HEK293 (cell line): ENCODE data around the gene DMKN.
A peak's percentile ranks its signal among the peaks of the same experiment; 100 is the strongest.

ENCODE experiments used
- BCL11A ChIP-seq: fragments of 450-650 bp; formaldehyde crosslinking; IDR thresholded peaks from 2 replicates; pipeline ENCODE4 v1.5.1; 2016; ENCODE audit warnings: low read depth, missing biosample characterization, missing genetic modification characterization
- CTCF ChIP-seq: fragments of 450-650 bp; formaldehyde crosslinking; IDR thresholded peaks from 2 replicates; pipeline ENCODE4 v1.5.1; 2016; ENCODE audit warnings: missing biosample characterization, missing genetic modification characterization
- GLIS2 ChIP-seq: fragments of 450-650 bp; formaldehyde crosslinking; IDR thresholded peaks from 2 replicates; pipeline ENCODE4 v1.5.1; 2016; ENCODE audit warnings: missing biosample characterization, missing genetic modification characterization
- HIC1 ChIP-seq: fragments of 450-650 bp; formaldehyde crosslinking; IDR thresholded peaks from 2 replicates; pipeline ENCODE4 v1.5.1; 2016; ENCODE audit warnings: missing biosample characterization, missing genetic modification characterization
- IKZF3 ChIP-seq: fragments of 450-650 bp; IDR thresholded peaks from 2 replicates; pipeline ENCODE4 v1.5.0; 2018; ENCODE audit warnings: missing biosample characterization, mild to moderate bottlenecking, missing genetic modification characterization, moderate library complexity
- KLF1 ChIP-seq: fragments of 450-650 bp; formaldehyde crosslinking; IDR thresholded peaks from 2 replicates; pipeline ENCODE4 v1.5.1; 2016; ENCODE audit warnings: missing biosample characterization, missing genetic modification characterization
- KLF7 ChIP-seq: fragments of 450-650 bp; formaldehyde crosslinking; IDR thresholded peaks from 2 replicates; pipeline ENCODE4 v1.5.1; 2016; ENCODE audit warnings: missing biosample characterization, missing genetic modification characterization, borderline replicate concordance
- KLF8 ChIP-seq: fragments of 450-650 bp; formaldehyde crosslinking; IDR thresholded peaks from 2 replicates; pipeline ENCODE4 v1.5.1; 2016; ENCODE audit warnings: missing biosample characterization, missing genetic modification characterization
- KLF9 ChIP-seq: fragments of 450-650 bp; formaldehyde crosslinking; IDR thresholded peaks from 2 replicates; pipeline ENCODE4 v1.5.1; 2016; ENCODE audit warnings: missing biosample characterization, missing genetic modification characterization, low read depth
- SP3 ChIP-seq: fragments of 450-650 bp; formaldehyde crosslinking; IDR thresholded peaks from 2 replicates; pipeline ENCODE4 v1.5.1; 2016; ENCODE audit warnings: missing biosample characterization, missing genetic modification characterization
- SP7 ChIP-seq: fragments of 450-650 bp; formaldehyde crosslinking; IDR thresholded peaks from 2 replicates; pipeline ENCODE4 v1.5.1; 2016; ENCODE audit warnings: missing biosample characterization, missing genetic modification characterization
- TRIM28 ChIP-seq: IDR thresholded peaks from 2 replicates; pipeline ENCODE4 v1.6.1; 2011; ENCODE audit warnings: low read length, control low read depth, borderline replicate concordance
- WT1 ChIP-seq: fragments of 450-650 bp; formaldehyde crosslinking; IDR thresholded peaks from 2 replicates; pipeline ENCODE4 v1.5.1; 2016; ENCODE audit warnings: missing biosample characterization, missing genetic modification characterization
- ZBTB17 ChIP-seq: fragments of 450-650 bp; formaldehyde crosslinking; IDR thresholded peaks from 2 replicates; pipeline ENCODE4 v1.5.1; 2016; ENCODE audit warnings: missing biosample characterization, missing genetic modification characterization
- ZBTB48 ChIP-seq: fragments of 450-650 bp; formaldehyde crosslinking; IDR thresholded peaks from 2 replicates; pipeline ENCODE4 v1.5.1; 2016; ENCODE audit warnings: missing biosample characterization, missing genetic modification characterization
- ZFP37 ChIP-seq: fragments of 450-650 bp; formaldehyde crosslinking; IDR thresholded peaks from 2 replicates; pipeline ENCODE4 v1.5.1; 2016; ENCODE audit warnings: missing biosample characterization, missing genetic modification characterization
- ZNF16 ChIP-seq: fragments of 450-650 bp; formaldehyde crosslinking; IDR thresholded peaks from 2 replicates; pipeline ENCODE4 v1.5.1; 2016; ENCODE audit warnings: low read depth, missing biosample characterization, missing genetic modification characterization
- ZNF169 ChIP-seq: fragments of 450-650 bp; formaldehyde crosslinking; IDR thresholded peaks from 2 replicates; pipeline ENCODE4 v1.5.1; 2016; ENCODE audit warnings: missing biosample characterization, missing genetic modification characterization
- ZNF19 ChIP-seq: fragments of 450-650 bp; formaldehyde crosslinking; IDR thresholded peaks from 2 replicates; pipeline ENCODE4; 2016; ENCODE audit warnings: missing biosample characterization, missing genetic modification characterization, low read depth
- ZNF239 ChIP-seq: fragments of 450-650 bp; formaldehyde crosslinking; IDR thresholded peaks from 2 replicates; pipeline ENCODE4 v1.5.1; 2016; ENCODE audit warnings: missing biosample characterization, missing genetic modification characterization
- ZNF248 ChIP-seq: fragments of 450-650 bp; formaldehyde crosslinking; IDR thresholded peaks from 2 replicates; pipeline ENCODE4 v1.5.1; 2017; ENCODE audit warnings: missing biosample characterization, missing genetic modification characterization
- ZNF266 ChIP-seq: fragments of 450-650 bp; formaldehyde crosslinking; IDR thresholded peaks from 2 replicates; pipeline ENCODE4 v1.5.1; 2016; ENCODE audit warnings: missing biosample characterization, missing genetic modification characterization, low read depth
- ZNF335 ChIP-seq: fragments of 450-650 bp; formaldehyde crosslinking; conservative IDR thresholded peaks from 2 replicates; pipeline ENCODE4 v1.5.1; 2016; ENCODE audit warnings: missing biosample characterization, missing genetic modification characterization
- ZNF37A ChIP-seq: fragments of 450-650 bp; IDR thresholded peaks from 2 replicates; pipeline ENCODE4 v1.5.1; 2018; ENCODE audit warnings: missing biosample characterization, missing genetic modification characterization
- ZNF433 ChIP-seq: fragments of 450-650 bp; formaldehyde crosslinking; IDR thresholded peaks from 2 replicates; pipeline ENCODE4 v1.5.1; 2016; ENCODE audit warnings: missing biosample characterization, missing genetic modification characterization, low read depth
- ZNF48 ChIP-seq: fragments of 450-650 bp; formaldehyde crosslinking; IDR thresholded peaks from 2 replicates; pipeline ENCODE4 v1.5.1; 2016; ENCODE audit warnings: missing biosample characterization, missing genetic modification characterization
- ZNF544 ChIP-seq: fragments of 450-650 bp; formaldehyde crosslinking; IDR thresholded peaks from 2 replicates; pipeline ENCODE4 v1.5.0; 2017; ENCODE audit warnings: missing biosample characterization, missing genetic modification characterization
- ZNF555 ChIP-seq: fragments of 450-650 bp; formaldehyde crosslinking; conservative IDR thresholded peaks from 2 replicates; pipeline ENCODE4 v1.5.1; 2017; ENCODE audit warnings: missing biosample characterization, mild to moderate bottlenecking, missing genetic modification characterization, inconsistent platforms
- ZNF626 ChIP-seq: fragments of 450-650 bp; sonication (Bioruptor Pico); formaldehyde crosslinking; IDR thresholded peaks from 2 replicates; pipeline ENCODE4 v1.5.1; 2018; ENCODE audit warnings: missing biosample characterization, missing genetic modification characterization, inconsistent platforms
- ZNF629 ChIP-seq: fragments of 450-650 bp; formaldehyde crosslinking; IDR thresholded peaks from 2 replicates; pipeline ENCODE4 v1.5.1; 2017; ENCODE audit warnings: missing biosample characterization, missing genetic modification characterization
- ZNF692 ChIP-seq: fragments of 450-650 bp; formaldehyde crosslinking; IDR thresholded peaks from 2 replicates; pipeline ENCODE4 v1.5.1; 2016; ENCODE audit warnings: missing biosample characterization, missing genetic modification characterization
- ZNF837 ChIP-seq: fragments of 450-650 bp; formaldehyde crosslinking; IDR thresholded peaks from 2 replicates; pipeline ENCODE4 v1.5.1; 2016; ENCODE audit warnings: missing biosample characterization, missing genetic modification characterization
- ZSCAN16 ChIP-seq: fragments of 450-650 bp; formaldehyde crosslinking; IDR thresholded peaks from 2 replicates; pipeline ENCODE4 v1.5.1; 2016; ENCODE audit warnings: missing biosample characterization, missing genetic modification characterization
- TF ChIP-seq, protein P1 (sequence below): fragments of 450-650 bp; formaldehyde crosslinking; IDR thresholded peaks from 2 replicates; pipeline ENCODE4 v1.5.1; 2017; ENCODE audit warnings: missing biosample characterization, missing genetic modification characterization
- TF ChIP-seq, protein P2 (sequence below): fragments of 450-650 bp; formaldehyde crosslinking; IDR thresholded peaks from 2 replicates; pipeline ENCODE4 v1.5.1; 2017; ENCODE audit warnings: missing biosample characterization, missing genetic modification characterization

DMKN gene

DNA sequence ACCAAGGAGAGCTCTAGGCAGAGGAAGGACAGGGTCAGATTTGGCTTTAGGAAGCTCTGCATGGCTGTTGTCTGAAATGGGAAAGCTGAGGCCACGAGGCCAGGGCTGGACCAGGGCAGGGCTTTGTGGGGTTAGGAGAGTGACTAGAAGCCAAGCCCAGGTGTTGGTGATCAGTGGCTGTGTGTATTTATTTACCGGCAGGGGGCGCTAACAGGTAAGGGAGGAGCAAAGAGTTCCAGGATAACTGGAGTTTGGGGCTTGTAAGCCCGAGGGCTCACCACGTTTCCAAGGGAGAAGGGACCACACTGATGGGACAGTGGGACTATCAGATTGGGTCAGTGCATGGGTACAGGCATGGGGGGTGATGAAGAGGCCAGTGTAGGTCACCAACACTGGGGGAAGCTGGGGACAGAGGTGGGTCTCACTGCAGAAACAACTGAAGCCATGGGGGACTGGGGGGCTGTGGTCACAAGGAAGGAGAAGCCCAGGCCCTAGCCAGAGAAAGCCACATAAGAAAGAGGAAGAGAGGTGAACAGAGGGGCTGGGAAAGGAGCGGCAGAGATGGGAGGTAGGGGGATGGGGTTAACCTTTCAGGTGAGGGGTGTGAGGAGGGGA is 35.8 kb upstream of the DMKN start (continued):
- TF ChIP-seq ZNF692 (tag by site-specific recombination) (no peak), ZNF169 (tag by site-specific recombination) (no peak), ZNF16 (tag by site-specific recombination) (no peak), ZBTB17 (tag by site-specific recombination) (peak; percentile 66; the same call in 1 of the 2 replicates), TRIM28 (no peak), ZNF239 (tag by site-specific recombination) (no peak), ZFP37 (no peak), ZNF248 (tag by site-specific recombination) (no peak), SP7 (tag by site-specific recombination) (0 out of 2 replicates have a peak, but pooled peaks have one; percentile 25), IKZF3 (tag by site-specific recombination) (peak; percentile 58; the same call in 1 of the 2 replicates), ZNF266 (tag by site-specific recombination) (no peak), KLF1 (tag by site-specific recombination) (no peak), CTCF (tag by site-specific recombination) (peak; percentile 98), SP3 (no peak), ZNF19 (tag by site-specific recombination) (no peak), BCL11A (tag by site-specific recombination) (no peak), ZNF335 (tag by site-specific recombination) (0 out of 2 replicates have a peak, but pooled peaks have one; percentile 12), HIC1 (no peak), ZNF629 (tag by site-specific recombination) (no peak), KLF9 (tag by site-specific recombination) (no peak), KLF7 (tag by site-specific recombination) (no peak), ZNF626 (tag by site-specific recombination) (no peak), ZNF433 (tag by site-specific recombination) (no peak), GLIS2 (tag by site-specific recombination) (no peak; the same call in 1 of the 2 replicates), ZSCAN16 (tag by site-specific recombination) (no peak), ZNF48 (no peak), ZNF37A (tag by site-specific recombination) (no peak), ZNF837 (tag by site-specific recombination) (no peak), ZNF544 (tag by site-specific recombination) (no peak), ZBTB48 (tag by site-specific recombination) (peak; percentile 81), ZNF555 (tag by site-specific recombination) (no peak), WT1 (tag by site-specific recombination) (no peak), KLF8 (tag by site-specific recombination) (peak; percentile 56)
- TF ChIP-seq, protein P1, sequence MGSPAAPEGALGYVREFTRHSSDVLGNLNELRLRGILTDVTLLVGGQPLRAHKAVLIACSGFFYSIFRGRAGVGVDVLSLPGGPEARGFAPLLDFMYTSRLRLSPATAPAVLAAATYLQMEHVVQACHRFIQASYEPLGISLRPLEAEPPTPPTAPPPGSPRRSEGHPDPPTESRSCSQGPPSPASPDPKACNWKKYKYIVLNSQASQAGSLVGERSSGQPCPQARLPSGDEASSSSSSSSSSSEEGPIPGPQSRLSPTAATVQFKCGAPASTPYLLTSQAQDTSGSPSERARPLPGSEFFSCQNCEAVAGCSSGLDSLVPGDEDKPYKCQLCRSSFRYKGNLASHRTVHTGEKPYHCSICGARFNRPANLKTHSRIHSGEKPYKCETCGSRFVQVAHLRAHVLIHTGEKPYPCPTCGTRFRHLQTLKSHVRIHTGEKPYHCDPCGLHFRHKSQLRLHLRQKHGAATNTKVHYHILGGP (tag by site-specific recombination) = no peak
- TF ChIP-seq, protein P2, sequence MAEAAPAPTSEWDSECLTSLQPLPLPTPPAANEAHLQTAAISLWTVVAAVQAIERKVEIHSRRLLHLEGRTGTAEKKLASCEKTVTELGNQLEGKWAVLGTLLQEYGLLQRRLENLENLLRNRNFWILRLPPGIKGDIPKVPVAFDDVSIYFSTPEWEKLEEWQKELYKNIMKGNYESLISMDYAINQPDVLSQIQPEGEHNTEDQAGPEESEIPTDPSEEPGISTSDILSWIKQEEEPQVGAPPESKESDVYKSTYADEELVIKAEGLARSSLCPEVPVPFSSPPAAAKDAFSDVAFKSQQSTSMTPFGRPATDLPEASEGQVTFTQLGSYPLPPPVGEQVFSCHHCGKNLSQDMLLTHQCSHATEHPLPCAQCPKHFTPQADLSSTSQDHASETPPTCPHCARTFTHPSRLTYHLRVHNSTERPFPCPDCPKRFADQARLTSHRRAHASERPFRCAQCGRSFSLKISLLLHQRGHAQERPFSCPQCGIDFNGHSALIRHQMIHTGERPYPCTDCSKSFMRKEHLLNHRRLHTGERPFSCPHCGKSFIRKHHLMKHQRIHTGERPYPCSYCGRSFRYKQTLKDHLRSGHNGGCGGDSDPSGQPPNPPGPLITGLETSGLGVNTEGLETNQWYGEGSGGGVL = no peak
